Mesothelial cell of epicardium (in vitro differentiated cells): ENCODE measurements around the gene INO80E. TPM values are rescaled to one million over a fixed set of nuclear protein-coding genes. Genes with fewer than 3 reads are reported as not detected.

ENCODE experiments used
- DNase-seq, 2 experiments: peaks; one replicate each; pipeline ENCODE4 v3.0.0; 2021; ENCODE audit warnings: low spot score in 2 of 2; ENCODE audit not compliant: unreplicated experiment in 2 of 2
- H3K27ac Mint-ChIP-seq: 2 replicates; pipeline ENCODE4 v1.8.0; 2021; ENCODE audit warnings: mixed read lengths
- H3K27me3 Mint-ChIP-seq: 2 replicates; pipeline ENCODE4 v1.8.0; 2021; ENCODE audit warnings: low read depth, mixed read lengths
- H3K36me3 Mint-ChIP-seq: 2 replicates; pipeline ENCODE4 v1.8.0; 2021; ENCODE audit warnings: mixed read lengths
- H3K4me1 Mint-ChIP-seq: 2 replicates; pipeline ENCODE4 v1.8.0; 2021; ENCODE audit warnings: mixed read lengths
- H3K4me3 Mint-ChIP-seq: 2 replicates; pipeline ENCODE4 v1.8.0; 2021; ENCODE audit warnings: mild to moderate bottlenecking, moderate library complexity, mixed read lengths
- H3K9me3 Mint-ChIP-seq: 2 replicates; pipeline ENCODE4 v1.8.0; 2021; ENCODE audit warnings: mixed read lengths
- CTCF ChIP-seq: fragments of 200-600 bp; sonication (generic); IDR thresholded peaks from one replicate; pipeline ENCODE4 v1.5.0; 2021; ENCODE audit warnings: antibody characterized with exemption; ENCODE audit not compliant: unreplicated experiment
- total RNA-seq: library from RNA; stranded (reverse); gene quantifications from 3 replicates; pipeline ENCODE4 v1.2.1, GENCODE V29; 2021

INO80E gene
- total RNA-seq, 1 donor from 2014 or later: 62.9 TPM

DNA sequence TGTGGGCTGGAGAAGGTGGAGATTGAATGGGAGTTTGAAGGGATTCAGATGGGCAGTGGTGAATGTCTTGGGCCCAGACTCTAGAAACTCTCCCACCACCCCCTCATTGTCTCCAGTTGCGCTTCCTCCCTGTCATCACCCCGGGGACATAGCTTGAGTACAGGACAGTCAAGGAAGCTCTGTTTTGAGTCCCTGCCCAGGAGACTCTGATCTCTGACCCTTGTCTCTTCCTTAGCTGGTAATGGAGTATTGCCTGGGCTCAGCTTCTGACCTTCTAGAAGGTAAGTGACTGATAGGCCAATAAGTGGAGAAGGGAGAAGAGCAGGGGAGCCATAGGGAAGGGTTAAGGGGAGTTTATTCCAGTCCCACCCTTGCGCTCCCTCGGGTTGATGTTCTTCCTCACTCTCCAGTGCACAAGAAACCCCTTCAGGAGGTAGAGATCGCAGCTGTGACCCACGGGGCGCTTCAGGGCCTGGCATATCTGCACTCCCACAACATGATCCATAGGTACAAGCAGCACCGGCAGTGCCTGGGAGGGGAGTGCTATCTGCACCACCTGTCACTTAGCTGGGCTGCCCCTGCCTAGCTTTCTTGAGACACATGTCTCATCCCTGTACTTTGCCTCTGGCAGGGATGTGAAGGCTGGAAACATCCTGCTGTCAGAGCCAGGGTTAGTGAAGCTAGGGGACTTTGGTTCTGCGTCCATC, 17.3 kb upstream of the INO80E start:
- Mint-ChIP-seq H3K36me3 (peaks cover 33% of the 10 kb centered on the region), H3K4me1 (peaks cover 29% of the 10 kb centered on the region), H3K9me3 (no peaks in the 10 kb centered on the region), H3K4me3 (no peak overlapping the region), H3K27me3 (no peaks in the 10 kb centered on the region), H3K27ac (no peak overlapping the region)
- no peak for TF ChIP-seq CTCF
- DNase-seq: no peak

DNA sequence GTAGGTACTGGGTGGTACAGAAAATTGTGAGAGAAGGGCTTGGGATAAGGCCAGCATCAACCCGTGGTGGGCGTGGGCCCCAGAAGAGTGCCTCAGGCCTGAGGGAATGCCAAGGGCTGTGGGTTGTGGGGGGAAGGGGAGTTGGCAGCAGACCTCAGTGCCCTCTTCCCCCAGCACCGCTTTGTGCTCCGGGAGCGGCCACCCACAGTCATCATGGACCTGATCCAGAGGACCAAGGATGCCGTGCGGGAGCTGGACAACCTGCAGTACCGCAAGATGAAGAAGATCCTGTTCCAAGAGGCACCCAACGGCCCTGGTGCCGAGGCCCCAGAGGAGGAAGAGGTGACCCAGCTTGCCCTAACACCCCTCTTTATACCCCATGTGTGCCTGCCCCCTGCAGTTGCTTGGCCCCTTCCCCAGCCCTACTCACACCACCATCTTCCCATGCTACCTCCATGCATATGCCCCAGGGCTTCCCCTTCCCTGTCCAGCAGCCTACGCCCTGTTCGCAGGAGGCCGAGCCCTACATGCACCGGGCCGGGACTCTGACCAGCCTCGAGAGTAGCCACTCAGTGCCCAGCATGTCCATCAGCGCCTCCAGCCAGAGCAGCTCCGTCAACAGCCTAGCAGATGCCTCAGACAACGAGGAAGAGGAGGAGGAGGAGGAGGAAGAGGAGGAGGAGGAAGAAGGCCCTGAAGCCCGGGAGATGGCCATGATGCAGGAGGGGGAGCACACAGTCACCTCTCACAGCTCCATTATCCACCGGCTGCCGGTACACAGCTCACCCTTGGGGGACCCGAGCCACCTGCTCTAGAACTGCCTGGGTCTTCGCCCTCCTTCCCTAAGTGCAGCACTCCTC, 13.3 kb upstream of the INO80E start:
- Mint-ChIP-seq H3K27ac (no peak overlapping the region), H3K4me1 (no peaks in the 10 kb centered on the region), H3K9me3 (no peaks in the 10 kb centered on the region), H3K4me3 (no peak overlapping the region), H3K27me3 (no peaks in the 10 kb centered on the region), H3K36me3 (peaks cover 51% of the 10 kb centered on the region)
- DNase-seq: no peak
- TF ChIP-seq CTCF: no peak

DNA sequence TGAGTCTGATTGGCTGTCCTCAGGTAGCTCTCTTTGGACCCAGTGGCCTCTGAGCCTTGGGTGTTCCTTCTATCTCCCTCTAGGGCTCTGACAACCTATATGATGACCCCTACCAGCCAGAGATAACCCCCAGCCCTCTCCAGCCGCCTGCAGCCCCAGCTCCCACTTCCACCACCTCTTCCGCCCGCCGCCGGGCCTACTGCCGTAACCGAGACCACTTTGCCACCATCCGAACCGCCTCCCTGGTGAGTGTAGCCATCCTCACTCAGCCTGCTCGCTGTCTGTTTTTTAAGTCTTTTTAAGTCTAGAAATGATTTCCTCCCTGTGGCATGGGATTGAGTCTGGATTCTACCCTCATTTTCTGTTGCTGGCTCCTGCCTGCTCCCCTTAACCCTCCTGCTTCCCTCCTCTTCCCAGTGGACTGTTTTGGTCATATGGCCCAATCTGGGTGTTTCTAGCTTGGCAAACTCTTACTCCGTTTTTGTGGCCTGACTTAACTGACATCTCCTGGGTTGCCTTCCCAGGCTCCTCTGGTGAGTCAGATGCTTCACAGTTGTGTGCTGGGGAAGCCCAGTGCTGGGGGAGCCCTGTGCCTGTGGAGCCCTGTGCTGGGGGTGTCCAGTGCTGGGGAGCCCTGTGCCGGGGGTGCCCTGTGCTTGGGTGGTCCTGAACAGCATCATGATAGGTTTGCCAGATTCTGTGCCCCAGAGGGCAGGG, 12.5 kb upstream of the INO80E start:
- H3K27ac Mint-ChIP-seq: no peak overlapping the region
- DNase-seq: no peak
- TF ChIP-seq CTCF: no peak
- H3K4me3 Mint-ChIP-seq: no peak overlapping the region
- H3K4me1 Mint-ChIP-seq: no peaks in the 10 kb centered on the region
- no peaks in the 10 kb centered on the region for H3K27me3 Mint-ChIP-seq
- peaks cover 55% of the 10 kb centered on the region for H3K36me3 Mint-ChIP-seq
- H3K9me3 Mint-ChIP-seq: no peaks in the 10 kb centered on the region

DNA sequence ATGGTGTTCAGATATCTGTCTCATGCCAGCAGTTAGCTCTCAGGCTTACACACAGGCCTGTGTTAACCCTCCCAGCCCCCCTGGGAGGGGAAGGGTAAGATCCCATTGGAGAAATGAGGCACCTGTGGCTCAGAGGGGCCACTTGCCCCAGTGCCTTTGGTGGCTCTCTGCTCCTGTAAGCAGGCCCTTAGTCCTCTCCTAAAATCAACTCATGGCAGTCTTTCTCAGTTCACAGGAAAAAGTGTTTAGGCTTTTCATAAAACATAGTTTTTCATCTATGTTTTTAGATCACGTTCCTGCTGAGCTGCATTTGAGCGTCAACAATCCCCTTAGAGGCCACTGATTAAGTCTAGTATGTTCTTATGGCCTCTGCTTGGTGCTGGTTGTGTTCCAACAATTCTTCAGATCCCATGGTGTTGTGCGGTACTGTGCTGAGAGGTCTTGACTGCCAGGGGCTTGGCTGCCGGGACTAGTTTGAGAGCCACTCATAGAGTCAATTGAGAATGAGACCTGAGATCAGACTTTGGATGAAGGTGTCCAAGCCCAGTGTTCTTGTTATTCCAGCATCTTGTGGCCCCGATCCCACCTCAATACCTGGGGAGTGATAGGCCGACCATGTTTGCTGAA, 11.8 kb upstream of the INO80E start:
- no peaks in the 10 kb centered on the region for H3K4me1 Mint-ChIP-seq
- peaks cover 49% of the 10 kb centered on the region for H3K36me3 Mint-ChIP-seq
- H3K4me3 Mint-ChIP-seq: no peak overlapping the region
- H3K9me3 Mint-ChIP-seq: no peaks in the 10 kb centered on the region
- H3K27ac Mint-ChIP-seq: no peak overlapping the region
- no peak for DNase-seq
- TF ChIP-seq CTCF: no peak
- H3K27me3 Mint-ChIP-seq: no peaks in the 10 kb centered on the region

GRCh38 chr16:29984764-29985147, 11.3 kb upstream of the INO80E start:
- Mint-ChIP-seq H3K36me3 (peaks cover 45% of the 10 kb centered on the region), H3K4me1 (no peaks in the 10 kb centered on the region), H3K27me3 (no peaks in the 10 kb centered on the region), H3K27ac (no peak overlapping the region), H3K4me3 (no peak overlapping the region), H3K9me3 (no peaks in the 10 kb centered on the region)
- TF ChIP-seq CTCF: no peak
- no peak for DNase-seq
